ENCODE results near the gene KASH5.
A peak's percentile ranks its signal among the peaks of the same experiment; 100 is the strongest.

Gene KASH5

GRCh38 chr19:49451430-49452181, 63.6 kb downstream of the KASH5 start, which contains the start of gene PIH1D1:
PIH1D1 (minus strand) TSS chr19:49451814; CDS start chr19:49451574, 240 bp downstream.
- H3K4me3 ChIP-seq (ENCODE audit: low read depth, low read length), result peak within 1 kb of the TSS; percentile 78
- DNase-seq (ENCODE audit: low read depth), result peak; percentile 99
- no peak for TF ChIP-seq CTCF (IDR thresholded peaks at IDR 0.05; ENCODE audit: control insufficient read depth, extremely low read depth, insufficient read depth)

GRCh38 chr19:49453013-49453756, 65.1 kb downstream of the KASH5 start, which contains the start of gene ALDH16A1:
ALDH16A1 (plus strand) TSS chr19:49453225; CDS start chr19:49453332, 107 bp downstream.
- H3K4me3 ChIP-seq (ENCODE audit: low read depth, low read length), result peak within 1 kb of the TSS; percentile 78
- peak; percentile 90 for DNase-seq (ENCODE audit: low read depth)
- no peak for TF ChIP-seq CTCF (IDR thresholded peaks at IDR 0.05; ENCODE audit: control insufficient read depth, extremely low read depth, insufficient read depth)

GRCh38 chr19:49453757-49454240, 65.8 kb downstream of the KASH5 start:
- peak overlapping the region; percentile 67 for H3K4me3 ChIP-seq (ENCODE audit: low read depth, low read length)
- DNase-seq (ENCODE audit: low read depth), result no peak
- TF ChIP-seq CTCF (IDR thresholded peaks at IDR 0.05; ENCODE audit: control insufficient read depth, extremely low read depth, insufficient read depth), result no peak

GRCh38 chr19:49455773-49456172, 67.7 kb downstream of the KASH5 start:
- no peak for TF ChIP-seq CTCF (IDR thresholded peaks at IDR 0.05; ENCODE audit: control insufficient read depth, extremely low read depth, insufficient read depth)

GRCh38 chr19:49456326-49456725, 68.3 kb downstream of the KASH5 start:
- no peak for TF ChIP-seq CTCF (IDR thresholded peaks at IDR 0.05; ENCODE audit: control insufficient read depth, extremely low read depth, insufficient read depth)
- no peak for DNase-seq (ENCODE audit: low read depth)
- no peak overlapping the region for H3K4me3 ChIP-seq (ENCODE audit: low read depth, low read length)

More at GRCh38 chr19:49455773-49456172, 67.7 kb downstream of the KASH5 start:
- no peak for DNase-seq (ENCODE audit: low read depth)
- H3K4me3 ChIP-seq (ENCODE audit: low read depth, low read length), result no peak overlapping the region

- DNase-seq (ENCODE audit: low read depth), result no peak
- no peak overlapping the region for H3K4me3 ChIP-seq (ENCODE audit: low read depth, low read length)
- no peak for TF ChIP-seq CTCF (IDR thresholded peaks at IDR 0.05; ENCODE audit: control insufficient read depth, extremely low read depth, insufficient read depth)
Observed at GRCh38 chr19:49458567-49458903, 70.5 kb downstream of the KASH5 start.
